Right ventricle myocardium superior (tissue), 1 donor: ENCODE measurements around the gene KLHL6. TPM values are rescaled to one million over a fixed set of nuclear protein-coding genes. Genes with fewer than 3 reads are reported as not detected.
A peak's percentile ranks its signal among the peaks of the same experiment; 100 is the strongest.
"Not testable (repeated sequence)": the region's sequence is repeated elsewhere in the genome, so short reads cannot be mapped to it uniquely, and the experiment has no call there.

Experiments used
- ATAC-seq: fragments of 200-7000 bp; cut with Tn5 transposase; one replicate; pipeline ENCODE4 v1.9.1; 2020; ENCODE audit warnings: mild to moderate bottlenecking; ENCODE audit not compliant: poor library complexity
- DNase-seq: peaks from one replicate; pipeline ENCODE4 v3.0.0-alpha.2; 2020
- intact Hi-C: fragments of 100-400 bp; cut with DNase I; formaldehyde crosslinking; loops from one replicate; pipeline ENCODE4 v1.11.2; 2022
- total RNA-seq: library from RNA; stranded (reverse); fragmentation: NEBNext Ultra II Directional; extraction: Animal tissue kit (Norgen Biotek cat#: 25700); gene quantifications from one replicate; pipeline ENCODE4 v1.2.1, GENCODE V29; 2021
- donor health status: DM: no; HTN: yes; CAD: no; lungs with severe emphysema.

The KLHL6 gene
- total RNA-seq, 1 donor from 2014 or later, result 0.65 TPM

GRCh38 chr3:183538486-183538885, 17.0 kb downstream of the KLHL6 start:
- intact Hi-C loops, result no loop called here
- ATAC-seq, result no peak
- DNase-seq, result no peak

- DNase-seq, result peak; percentile 46
- intact Hi-C loops, result no loop called here
- ATAC-seq, result peak; percentile 29
These were observed 18.2 kb downstream of the KLHL6 start for GRCh38 chr3:183537295-183537730.

- ATAC-seq, result no peak
- intact Hi-C loops, result no loop called here
These were observed 19.1 kb downstream of the KLHL6 start for GRCh38 chr3:183536238-183536880.

GRCh38 chr3:183534249-183534648, 21.3 kb downstream of the KLHL6 start:
- ATAC-seq, result no peak
- DNase-seq, result no peak
- intact Hi-C loops, result no loop called here

More at GRCh38 chr3:183536238-183536880, 19.1 kb downstream of the KLHL6 start:
- no peak for DNase-seq

GRCh38 chr3:183533412-183534132, 21.9 kb downstream of the KLHL6 start:
- intact Hi-C loops, result no loop called here
- no peak for ATAC-seq
- DNase-seq, result no peak

- DNase-seq (no peak), ATAC-seq (no peak)
- intact Hi-C loops, result no loop called here
These were observed 22.7 kb downstream of the KLHL6 start for GRCh38 chr3:183532620-183533411.

- ATAC-seq, result no peak
- DNase-seq, result no peak
- intact Hi-C loops, result no loop called here
These were observed 25.8 kb downstream of the KLHL6 start for GRCh38 chr3:183529717-183530116.

- intact Hi-C loops, result no loop called here
- ATAC-seq (no peak), DNase-seq (no peak)
These were observed 26.3 kb downstream of the KLHL6 start for GRCh38 chr3:183529185-183529584.

- DNase-seq, intact Hi-C loops, ATAC-seq: not testable (repeated sequence)
These were observed 26.7 kb downstream of the KLHL6 start for GRCh38 chr3:183528758-183529157.

GRCh38 chr3:183527428-183528379, 27.8 kb downstream of the KLHL6 start:
- ATAC-seq, result no peak
- intact Hi-C loops, result no loop called here
- no peak for DNase-seq

- DNase-seq (no peak), ATAC-seq (no peak)
- intact Hi-C loops, result no loop called here
These were observed 28.6 kb downstream of the KLHL6 start for GRCh38 chr3:183526838-183527427.

- ATAC-seq (no peak), DNase-seq (no peak)
- intact Hi-C loops, result no loop called here
These were observed 31.0 kb downstream of the KLHL6 start for GRCh38 chr3:183524476-183524875.

GRCh38 chr3:183520741-183521556, 34.6 kb downstream of the KLHL6 start:
- intact Hi-C loops, ATAC-seq, DNase-seq: not testable (repeated sequence)

- intact Hi-C loops, ATAC-seq, DNase-seq: not testable (repeated sequence)
These were observed 35.2 kb downstream of the KLHL6 start for GRCh38 chr3:183520295-183520694.

GRCh38 chr3:183519891-183520290, 35.6 kb downstream of the KLHL6 start:
- intact Hi-C loops, result no loop called here
- ATAC-seq, result no peak
- no peak for DNase-seq

- ATAC-seq, result no peak
- intact Hi-C loops, result no loop called here
- no peak for DNase-seq
These were observed 36.8 kb downstream of the KLHL6 start for GRCh38 chr3:183518491-183519251.

- DNase-seq (no peak), ATAC-seq (no peak)
- intact Hi-C loops, result no loop called here
These were observed 37.9 kb downstream of the KLHL6 start for GRCh38 chr3:183517607-183518006.
